Loucy (cell line): Measurements from ENCODE around the gene TPM4.

Experiments used
- CTCF ChIP-seq: fragments of 200-600 bp; sonication (generic); conservative IDR thresholded peaks from 2 replicates; pipeline ENCODE4 v1.5.1; 2014; ENCODE audit warnings: mild to moderate bottlenecking, antibody characterized with exemption, low read length
- EZH2phosphoT487 ChIP-seq: fragments of 200-600 bp; IDR thresholded peaks from 2 replicates; pipeline ENCODE4 v1.6.1; 2018; ENCODE audit warnings: antibody characterized with exemption, mild to moderate bottlenecking, moderate library complexity, borderline replicate concordance

GRCh38 chr19:16040642-16041041 is 35.7 kb upstream of the TPM4 start:
- TF ChIP-seq CTCF: no peak
- no peak for TF ChIP-seq EZH2phosphoT487
